ENCODE measurements around the gene KCNRG.

The KCNRG gene

GRCh38 chr13:50030315-50030714 lies 15.1 kb downstream of the KCNRG start:
- in situ Hi-C loops (cut with HindIII; ENCODE audit: low pct_ligation_motif_present, low sequenced_read_pairs): no loop called here
- Histone ChIP-seq H3K27ac (no peak overlapping the region), H3K4me3 (ENCODE audit: low read depth, low read length) (no peak overlapping the region), H3K36me3 (replicated peaks) (peaks cover 2% of the 10 kb centered on the region), H3K27me3 (replicated peaks) (no peaks in the 10 kb centered on the region)
- no peak for TF ChIP-seq CTCF (IDR thresholded peaks at IDR 0.05; ENCODE audit: low read depth, low read length, missing control alignments)
- DNase-seq: no peak

- no peak for TF ChIP-seq CTCF (IDR thresholded peaks at IDR 0.05; ENCODE audit: low read depth, low read length, missing control alignments)
- H3K27ac ChIP-seq: no peak overlapping the region
- no peaks in the 10 kb centered on the region for H3K36me3 ChIP-seq (replicated peaks)
- DNase-seq: peak; percentile 5
- H3K4me3 ChIP-seq (ENCODE audit: low read depth, low read length): no peak overlapping the region
- H3K27me3 ChIP-seq (replicated peaks): no peaks in the 10 kb centered on the region
- in situ Hi-C loops (cut with HindIII; ENCODE audit: low pct_ligation_motif_present, low sequenced_read_pairs): no loop called here
Observed at GRCh38 chr13:50033725-50034124, 18.5 kb downstream of the KCNRG start.

GRCh38 chr13:50037788-50038187 lies 22.5 kb downstream of the KCNRG start:
- H3K4me3 ChIP-seq (ENCODE audit: low read depth, low read length): no peak overlapping the region
- no peak for DNase-seq
- no peak overlapping the region for H3K27ac ChIP-seq
- H3K36me3 ChIP-seq (replicated peaks): no peaks in the 10 kb centered on the region
- in situ Hi-C loops (cut with HindIII; ENCODE audit: low pct_ligation_motif_present, low sequenced_read_pairs): no loop called here
- no peaks in the 10 kb centered on the region for H3K27me3 ChIP-seq (replicated peaks)
- no peak for TF ChIP-seq CTCF (IDR thresholded peaks at IDR 0.05; ENCODE audit: low read depth, low read length, missing control alignments)

- no peak for DNase-seq
- in situ Hi-C loops (cut with HindIII; ENCODE audit: low pct_ligation_motif_present, low sequenced_read_pairs): no loop called here
- H3K27me3 ChIP-seq (replicated peaks): no peaks in the 10 kb centered on the region
- no peak overlapping the region for H3K4me3 ChIP-seq (ENCODE audit: low read depth, low read length)
- TF ChIP-seq CTCF (IDR thresholded peaks at IDR 0.05; ENCODE audit: low read depth, low read length, missing control alignments): no peak
- no peaks in the 10 kb centered on the region for H3K36me3 ChIP-seq (replicated peaks)
- no peak overlapping the region for H3K27ac ChIP-seq
Observed at GRCh38 chr13:50038266-50038665, 23.0 kb downstream of the KCNRG start.

GRCh38 chr13:50052478-50052877 lies 37.2 kb downstream of the KCNRG start:
- Histone ChIP-seq H3K27me3 (replicated peaks) (no peaks in the 10 kb centered on the region), H3K4me3 (ENCODE audit: low read depth, low read length) (no peak overlapping the region), H3K27ac (no peak overlapping the region), H3K36me3 (replicated peaks) (no peaks in the 10 kb centered on the region)
- in situ Hi-C loops (cut with HindIII; ENCODE audit: low pct_ligation_motif_present, low sequenced_read_pairs): no loop called here
- no peak for TF ChIP-seq CTCF (IDR thresholded peaks at IDR 0.05; ENCODE audit: low read depth, low read length, missing control alignments)
- DNase-seq: no peak

GRCh38 chr13:50053844-50054243 lies 38.6 kb downstream of the KCNRG start:
- no peaks in the 10 kb centered on the region for H3K36me3 ChIP-seq (replicated peaks)
- in situ Hi-C loops (cut with HindIII; ENCODE audit: low pct_ligation_motif_present, low sequenced_read_pairs): no loop called here
- no peak overlapping the region for H3K27ac ChIP-seq
- no peak overlapping the region for H3K4me3 ChIP-seq (ENCODE audit: low read depth, low read length)
- no peak for TF ChIP-seq CTCF (IDR thresholded peaks at IDR 0.05; ENCODE audit: low read depth, low read length, missing control alignments)
- no peak for DNase-seq
- no peaks in the 10 kb centered on the region for H3K27me3 ChIP-seq (replicated peaks)
